H9 (cell line): Measurements from ENCODE around the gene PRLH. TPM values are rescaled to one million over a fixed set of nuclear protein-coding genes. Genes with fewer than 3 reads are reported as not detected.

ENCODE experiments used
- DNase-seq: peaks from one replicate; pipeline ENCODE4 v3.0.0-alpha.2; 2017
- H2AFZ ChIP-seq: one replicate; pipeline ENCODE4 v1.6.1; 2013; ENCODE audit warnings: mild to moderate bottlenecking, low read length, control low read depth, moderate library complexity
- H2AK5ac ChIP-seq: 2 replicates; pipeline ENCODE4 v1.6.1; 2013; ENCODE audit warnings: low read length, control low read depth, mixed read lengths; ENCODE audit not compliant: insufficient read length
- H2BK120ac ChIP-seq: one replicate; pipeline ENCODE4 v1.6.1; 2013; ENCODE audit warnings: low read depth, mild to moderate bottlenecking, low read length, control low read depth, inconsistent platforms; ENCODE audit not compliant: poor library complexity, severe bottlenecking
- H2BK12ac ChIP-seq: 2 replicates; pipeline ENCODE4 v1.6.1; 2013; ENCODE audit warnings: low read length, control low read depth, mixed read lengths, low read depth; ENCODE audit not compliant: insufficient read length
- H2BK15ac ChIP-seq: 2 replicates; pipeline ENCODE4 v1.6.1; 2013; ENCODE audit warnings: low read depth, low read length, control low read depth
- H2BK20ac ChIP-seq: one replicate; pipeline ENCODE4 v1.6.1; 2013; ENCODE audit warnings: low read depth, mild to moderate bottlenecking, low read length, control low read depth, inconsistent platforms; ENCODE audit not compliant: poor library complexity, severe bottlenecking
- H2BK5ac ChIP-seq: 2 replicates; pipeline ENCODE4 v1.6.1; 2013; ENCODE audit warnings: low read length, control low read depth, mixed read lengths; ENCODE audit not compliant: insufficient read length
- H3K14ac ChIP-seq: 2 replicates; pipeline ENCODE4 v1.6.1; 2013; ENCODE audit warnings: low read length, control low read depth; ENCODE audit not compliant: insufficient read depth
- H3K18ac ChIP-seq: 2 replicates; pipeline ENCODE4 v1.6.1; 2013; ENCODE audit warnings: low read depth, mild to moderate bottlenecking, mixed read lengths, low read length, control low read depth; ENCODE audit not compliant: insufficient read length
- H3K23ac ChIP-seq: 2 replicates; pipeline ENCODE4 v1.6.1; 2013; ENCODE audit warnings: low read length, control low read depth, mixed read lengths, low read depth; ENCODE audit not compliant: insufficient read length
- H3K23me2 ChIP-seq: 2 replicates; pipeline ENCODE4 v1.6.1; 2013; ENCODE audit warnings: low read depth, mild to moderate bottlenecking, mixed read lengths, low read length, control low read depth; ENCODE audit not compliant: insufficient read length, poor library complexity, severe bottlenecking
- H3K27ac ChIP-seq: 2 replicates; pipeline ENCODE4 v1.5.1; 2013; ENCODE audit warnings: low read length, control low read depth, mixed read lengths, low read depth; ENCODE audit not compliant: insufficient read length
- H3K27me3 ChIP-seq: 2 replicates; pipeline ENCODE4 v1.6.1; 2013; ENCODE audit warnings: low read length, control low read depth, inconsistent platforms; ENCODE audit not compliant: insufficient read depth
- H3K4ac ChIP-seq: 2 replicates; pipeline ENCODE4 v1.6.1; 2013; ENCODE audit warnings: low read depth, mild to moderate bottlenecking, control low read depth, inconsistent platforms, low read length, moderate library complexity
- H3K4me1 ChIP-seq: 2 replicates; pipeline ENCODE4 v1.6.1; 2013; ENCODE audit warnings: low read length, control low read depth, inconsistent platforms; ENCODE audit not compliant: insufficient read depth
- H3K4me2 ChIP-seq: 2 replicates; pipeline ENCODE4 v1.6.1; 2013; ENCODE audit warnings: low read length, control low read depth, mixed read lengths; ENCODE audit not compliant: insufficient read length, insufficient read depth
- H3K56ac ChIP-seq: 2 replicates; pipeline ENCODE4 v1.6.1; 2013; ENCODE audit warnings: low read depth, mild to moderate bottlenecking, mixed read lengths, low read length, control low read depth; ENCODE audit not compliant: insufficient read length
- H3K79me1 ChIP-seq: 2 replicates; pipeline ENCODE4 v1.6.1; 2013; ENCODE audit warnings: low read depth, mild to moderate bottlenecking, moderate library complexity, low read length, control low read depth, inconsistent platforms; ENCODE audit not compliant: insufficient read depth, poor library complexity, severe bottlenecking
- H3K79me2 ChIP-seq: 2 replicates; pipeline ENCODE4 v1.6.1; 2013; ENCODE audit warnings: low read length, control low read depth, inconsistent platforms; ENCODE audit not compliant: insufficient read depth
- H3K9ac ChIP-seq: 2 replicates; pipeline ENCODE4 v1.6.1; 2013; ENCODE audit warnings: low read length, control low read depth, mixed read lengths; ENCODE audit not compliant: insufficient read length; ENCODE audit errors: extremely low read depth
- H3K9me3 ChIP-seq: one replicate; pipeline ENCODE4 v1.6.1; 2013; ENCODE audit warnings: low read depth, low read length, inconsistent platforms; ENCODE audit not compliant: control insufficient read depth
- H3T11ph ChIP-seq: one replicate; pipeline ENCODE4 v1.6.1; 2013; ENCODE audit warnings: mild to moderate bottlenecking, low read length, control low read depth, inconsistent platforms
- H4K20me1 ChIP-seq: one replicate; pipeline ENCODE4 v1.6.1; 2013; ENCODE audit not compliant: control insufficient read depth, insufficient read length, insufficient read depth
- H4K5ac ChIP-seq: 2 replicates; pipeline ENCODE4 v1.6.1; 2013; ENCODE audit warnings: low read depth, mild to moderate bottlenecking, mixed read lengths, low read length, control low read depth; ENCODE audit not compliant: insufficient read length
- H4K8ac ChIP-seq: replicated peaks from 2 replicates; pipeline ENCODE4 v1.6.1; 2013; ENCODE audit warnings: low read length, control low read depth, mixed read lengths, low read depth; ENCODE audit not compliant: insufficient read length
- H4K91ac ChIP-seq: 2 replicates; pipeline ENCODE4 v1.6.1; 2013; ENCODE audit warnings: low read depth, mild to moderate bottlenecking, moderate library complexity, mixed read lengths, low read length, control low read depth; ENCODE audit not compliant: insufficient read length
- H3K27ac Mint-ChIP-seq, 3 experiments: 2 replicates in 2 of 3; 3 replicates in 1 of 3; pipeline ENCODE4 v1.8.0; 2020 to 2021; ENCODE audit warnings: mixed read lengths in 3 of 3, mild to moderate bottlenecking in 1 of 3, moderate library complexity in 1 of 3
- H3K27me3 Mint-ChIP-seq: 2 replicates; pipeline ENCODE4 v1.8.0; 2021; ENCODE audit warnings: low read depth, mild to moderate bottlenecking, moderate library complexity, mixed read lengths
- H3K36me3 Mint-ChIP-seq, 3 experiments: 2 replicates in 2 of 3; 3 replicates in 1 of 3; pipeline ENCODE4 v1.8.0; 2020 to 2021; ENCODE audit warnings: low read depth in 3 of 3, mixed read lengths in 3 of 3; ENCODE audit not compliant: insufficient read depth in 1 of 3
- H3K4me1 Mint-ChIP-seq, 2 experiments: 2 replicates each; pipeline ENCODE4 v1.8.0; 2020; ENCODE audit warnings: mixed read lengths in 2 of 2
- H3K4me3 Mint-ChIP-seq, 2 experiments: 2 replicates in 1 of 2; 3 replicates in 1 of 2; pipeline ENCODE4 v1.8.0; 2020 to 2021; ENCODE audit warnings: mild to moderate bottlenecking in 2 of 2, mixed read lengths in 2 of 2, moderate library complexity in 1 of 2
- H3K9me3 Mint-ChIP-seq, 2 experiments: 2 replicates in 1 of 2; 3 replicates in 1 of 2; pipeline ENCODE4 v1.8.0; 2020; ENCODE audit warnings: mild to moderate bottlenecking in 2 of 2, mixed read lengths in 2 of 2, moderate library complexity in 1 of 2
- WGBS: extraction: QIAGEN DNeasy Blood & Tissue Kit; methylation state at CpG from one replicate; pipeline ENCODE4 v1.1.7; 2013; ENCODE audit warnings: missing lambda C conversion rate, low lambda C conversion rate, mixed read lengths; ENCODE audit not compliant: insufficient read length; ENCODE audit errors: extremely low coverage; 5-methylcytosine and 5-hydroxymethylcytosine counted together
- total RNA-seq: library from RNA; stranded (reverse); gene quantifications from 2 replicates; pipeline ENCODE4 v1.2.1, GENCODE V29; 2021
- TF ChIP-seq, protein P1 (sequence below): fragments of 200-600 bp; sonication (generic); conservative IDR thresholded peaks from 3 replicates; pipeline ENCODE4 v1.8.0; 2021; ENCODE audit warnings: antibody characterized with exemption, mild to moderate bottlenecking

The PRLH gene
- total RNA-seq, 1 experiment from 2014 or later: not detected

DNA sequence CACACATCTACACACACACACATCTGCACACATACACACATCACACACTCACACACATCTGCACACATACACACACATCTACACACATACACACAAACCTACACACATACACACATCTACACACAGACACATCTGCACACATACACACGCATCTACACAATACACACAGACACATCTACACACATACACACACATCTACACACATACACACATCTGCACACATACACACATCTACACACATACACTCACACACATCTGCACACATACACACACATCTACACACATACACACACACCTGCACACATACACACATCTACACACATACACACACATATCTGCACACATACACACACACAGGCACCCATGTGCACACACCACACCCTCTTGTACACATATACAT lies 400 bp upstream of the PRLH start:
- Histone ChIP-seq H2BK12ac (no peak overlapping the region), H3K4me1 (no peaks in the 10 kb centered on the region), H3T11ph (no peak overlapping the region), H3K23ac (no peak overlapping the region), H3K27me3 (no peaks in the 10 kb centered on the region), H2BK5ac (no peak overlapping the region), H3K18ac (no peak overlapping the region), H3K56ac (no peak overlapping the region), H3K23me2 (no peaks in the 10 kb centered on the region), H2BK120ac (no peak overlapping the region), H4K20me1 (no peaks in the 10 kb centered on the region), H4K5ac (no peak overlapping the region), H2BK20ac (no peak overlapping the region), H4K91ac (no peak overlapping the region), H4K8ac (no peak overlapping the region), H3K9me3 (no peaks in the 10 kb centered on the region), H3K4ac (no peak overlapping the region), H3K14ac (no peak overlapping the region), H3K4me2 (no peak overlapping the region), H2AK5ac (no peak overlapping the region), H3K79me1 (no peaks in the 10 kb centered on the region), H2AFZ (no peak overlapping the region), H3K27ac (no peak overlapping the region), H2BK15ac (no peak overlapping the region), H3K9ac (no peak overlapping the region), H3K79me2 (no peaks in the 10 kb centered on the region)
- H3K36me3 Mint-ChIP-seq: no peaks in the 10 kb centered on the region
- no peak for DNase-seq
- TF ChIP-seq, protein P1, sequence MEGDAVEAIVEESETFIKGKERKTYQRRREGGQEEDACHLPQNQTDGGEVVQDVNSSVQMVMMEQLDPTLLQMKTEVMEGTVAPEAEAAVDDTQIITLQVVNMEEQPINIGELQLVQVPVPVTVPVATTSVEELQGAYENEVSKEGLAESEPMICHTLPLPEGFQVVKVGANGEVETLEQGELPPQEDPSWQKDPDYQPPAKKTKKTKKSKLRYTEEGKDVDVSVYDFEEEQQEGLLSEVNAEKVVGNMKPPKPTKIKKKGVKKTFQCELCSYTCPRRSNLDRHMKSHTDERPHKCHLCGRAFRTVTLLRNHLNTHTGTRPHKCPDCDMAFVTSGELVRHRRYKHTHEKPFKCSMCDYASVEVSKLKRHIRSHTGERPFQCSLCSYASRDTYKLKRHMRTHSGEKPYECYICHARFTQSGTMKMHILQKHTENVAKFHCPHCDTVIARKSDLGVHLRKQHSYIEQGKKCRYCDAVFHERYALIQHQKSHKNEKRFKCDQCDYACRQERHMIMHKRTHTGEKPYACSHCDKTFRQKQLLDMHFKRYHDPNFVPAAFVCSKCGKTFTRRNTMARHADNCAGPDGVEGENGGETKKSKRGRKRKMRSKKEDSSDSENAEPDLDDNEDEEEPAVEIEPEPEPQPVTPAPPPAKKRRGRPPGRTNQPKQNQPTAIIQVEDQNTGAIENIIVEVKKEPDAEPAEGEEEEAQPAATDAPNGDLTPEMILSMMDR: no peak
- H3K4me3 Mint-ChIP-seq: no peak overlapping the region
- H3K27ac Mint-ChIP-seq: no peak overlapping the region
- H3K27me3 Mint-ChIP-seq: peaks cover 2% of the 10 kb centered on the region
- no peaks in the 10 kb centered on the region for H3K9me3 Mint-ChIP-seq
- peaks cover 0 to 3% of the 10 kb centered on the region in 2 experiments; a peak in 1 of 4 replicates for H3K4me1 Mint-ChIP-seq
- no CpG with 5 or more reads among the region's 1 CpG for WGBS
